GM19193 (cell line): ENCODE results near the gene PCDHGA11.

ENCODE experiments used
- POLR2A ChIP-seq: IDR thresholded peaks from 4 replicates; pipeline ENCODE4 v1.6.1; 2011; ENCODE audit not compliant: insufficient read depth, insufficient read length; ENCODE audit errors: extremely low read depth

Gene PCDHGA11

DNA sequence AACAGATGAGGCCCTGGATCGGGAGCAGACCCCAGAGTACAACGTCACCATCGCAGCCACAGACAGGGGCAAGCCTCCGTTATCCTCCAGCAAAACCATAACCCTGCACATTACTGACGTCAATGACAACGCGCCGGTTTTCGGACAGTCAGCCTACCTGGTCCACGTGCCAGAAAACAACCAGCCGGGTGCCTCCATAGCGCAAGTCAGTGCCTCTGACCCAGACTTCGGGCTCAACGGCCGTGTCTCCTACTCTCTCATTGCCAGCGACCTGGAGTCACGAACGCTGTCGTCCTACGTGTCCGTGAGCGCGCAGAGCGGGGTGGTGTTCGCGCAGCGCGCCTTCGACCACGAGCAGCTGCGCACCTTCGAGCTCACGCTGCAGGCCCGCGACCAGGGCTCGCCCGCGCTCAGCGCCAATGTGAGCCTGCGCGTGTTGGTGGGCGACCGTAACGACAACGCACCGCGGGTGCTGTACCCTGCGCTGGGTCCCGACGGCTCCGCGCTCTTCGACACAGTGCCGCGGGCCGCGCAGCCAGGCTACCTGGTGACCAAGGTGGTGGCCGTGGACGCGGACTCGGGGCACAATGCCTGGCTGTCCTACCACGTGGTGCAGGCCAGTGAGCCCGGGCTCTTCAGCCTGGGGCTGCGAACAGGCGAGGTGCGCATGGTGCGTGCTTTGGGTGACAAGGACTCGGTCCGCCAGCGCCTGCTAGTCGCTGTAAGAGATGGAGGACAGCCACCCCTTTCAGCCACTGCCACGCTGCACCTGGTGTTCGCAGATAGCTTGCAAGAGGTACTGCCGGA, 1.6 kb upstream of the PCDHGA11 start:
- no peak for TF ChIP-seq POLR2A

DNA sequence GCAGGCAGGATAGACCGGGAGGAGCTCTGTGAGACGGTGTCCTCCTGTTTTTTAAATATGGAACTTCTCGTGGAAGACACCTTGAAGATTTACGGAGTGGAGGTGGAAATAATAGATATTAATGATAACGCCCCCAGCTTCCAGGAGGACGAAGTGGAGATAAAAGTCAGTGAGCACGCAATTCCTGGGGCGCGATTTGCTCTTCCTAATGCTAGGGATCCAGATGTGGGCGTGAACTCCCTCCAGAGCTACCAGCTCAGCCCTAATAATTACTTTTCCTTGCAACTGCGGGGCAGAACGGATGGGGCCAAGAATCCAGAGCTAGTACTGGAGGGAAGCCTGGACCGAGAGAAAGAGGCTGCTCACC, 621 bp downstream of the PCDHGA11 start:
- no peak for TF ChIP-seq POLR2A

DNA sequence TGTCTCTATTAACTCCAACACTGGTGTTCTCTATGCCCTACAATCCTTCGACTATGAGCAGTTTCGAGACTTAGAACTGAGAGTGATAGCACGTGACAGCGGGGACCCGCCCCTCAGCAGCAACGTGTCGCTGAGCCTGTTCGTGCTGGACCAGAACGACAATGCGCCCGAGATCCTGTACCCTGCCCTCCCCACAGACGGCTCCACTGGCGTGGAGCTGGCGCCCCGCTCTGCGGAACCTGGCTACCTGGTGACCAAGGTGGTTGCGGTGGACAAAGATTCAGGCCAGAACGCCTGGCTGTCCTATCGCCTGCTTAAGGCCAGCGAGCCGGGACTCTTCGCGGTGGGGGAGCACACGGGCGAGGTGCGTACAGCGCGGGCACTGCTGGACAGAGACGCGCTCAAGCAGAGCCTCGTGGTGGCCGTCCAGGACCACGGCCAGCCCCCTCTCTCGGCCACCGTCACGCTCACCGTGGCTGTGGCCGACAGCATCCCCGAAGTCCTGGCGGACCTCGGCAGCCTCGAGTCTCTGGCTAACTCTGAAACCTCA, 2.0 kb downstream of the PCDHGA11 start:
- TF ChIP-seq POLR2A: no peak

DNA sequence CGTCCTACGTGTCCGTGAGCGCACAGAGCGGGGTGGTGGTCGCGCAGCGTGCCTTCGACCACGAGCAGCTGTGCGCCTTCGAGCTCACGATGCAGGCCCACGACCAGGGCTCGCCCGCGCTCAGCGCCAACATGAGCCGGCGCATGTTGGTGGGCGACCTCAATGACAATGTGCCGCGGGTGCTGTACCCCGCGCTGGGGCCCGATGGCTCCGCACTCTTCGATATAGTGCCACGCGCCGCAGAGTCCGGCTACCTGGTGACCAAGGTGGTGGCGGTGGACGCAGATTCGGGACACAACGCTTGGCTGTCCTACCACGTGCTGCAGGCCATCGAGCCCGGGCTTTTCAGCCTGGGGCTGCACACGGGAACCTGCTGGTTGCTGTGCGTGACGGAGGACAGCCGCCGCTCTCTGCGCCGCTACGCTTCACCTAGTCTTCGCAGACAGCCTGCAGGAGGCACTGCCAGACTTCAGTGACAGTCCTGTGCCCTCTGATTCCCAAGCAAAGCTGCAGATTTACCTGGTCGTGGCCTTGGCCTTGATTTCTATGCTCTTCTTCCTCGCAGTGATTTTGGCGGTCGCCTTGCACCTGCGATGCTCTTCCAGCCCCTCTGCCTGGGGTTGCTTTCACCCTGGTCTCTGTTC, 7.1 kb downstream of the PCDHGA11 start:
- TF ChIP-seq POLR2A: no peak

DNA sequence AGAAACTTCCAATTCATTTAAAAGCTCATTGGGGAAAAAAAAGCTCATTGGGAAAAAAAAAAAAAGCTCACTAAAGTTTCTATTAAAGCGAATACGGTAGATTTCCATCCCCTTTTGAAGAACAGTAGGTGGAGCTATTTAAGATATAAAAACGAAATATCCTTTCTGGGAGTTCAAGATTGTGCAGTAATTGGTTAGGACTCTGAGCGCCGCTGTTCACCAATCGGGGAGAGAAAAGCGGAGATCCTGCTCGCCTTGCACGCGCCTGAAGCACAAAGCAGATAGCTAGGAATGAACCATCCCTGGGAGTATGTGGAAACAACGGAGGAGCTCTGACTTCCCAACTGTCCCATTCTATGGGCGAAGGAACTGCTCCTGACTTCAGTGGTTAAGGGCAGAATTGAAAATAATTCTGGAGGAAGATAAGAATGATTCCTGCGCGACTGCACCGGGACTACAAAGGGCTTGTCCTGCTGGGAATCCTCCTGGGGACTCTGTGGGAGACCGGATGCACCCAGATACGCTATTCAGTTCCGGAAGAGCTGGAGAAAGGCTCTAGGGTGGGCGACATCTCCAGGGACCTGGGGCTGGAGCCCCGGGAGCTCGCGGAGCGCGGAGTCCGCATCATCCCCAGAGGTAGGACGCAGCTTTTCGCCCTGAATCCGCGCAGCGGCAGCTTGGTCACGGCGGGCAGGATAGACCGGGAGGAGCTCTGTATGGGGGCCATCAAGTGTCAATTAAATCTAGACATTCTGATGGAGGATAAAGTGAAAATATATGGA, 9.7 kb downstream of the PCDHGA11 start, which contains the start of gene PCDHGA12:
PCDHGA12 (plus strand) TSS at position 176 of the 782 bp plus-strand sequence; CDS start at position 429, 253 bp downstream.
- TF ChIP-seq POLR2A: no peak

DNA sequence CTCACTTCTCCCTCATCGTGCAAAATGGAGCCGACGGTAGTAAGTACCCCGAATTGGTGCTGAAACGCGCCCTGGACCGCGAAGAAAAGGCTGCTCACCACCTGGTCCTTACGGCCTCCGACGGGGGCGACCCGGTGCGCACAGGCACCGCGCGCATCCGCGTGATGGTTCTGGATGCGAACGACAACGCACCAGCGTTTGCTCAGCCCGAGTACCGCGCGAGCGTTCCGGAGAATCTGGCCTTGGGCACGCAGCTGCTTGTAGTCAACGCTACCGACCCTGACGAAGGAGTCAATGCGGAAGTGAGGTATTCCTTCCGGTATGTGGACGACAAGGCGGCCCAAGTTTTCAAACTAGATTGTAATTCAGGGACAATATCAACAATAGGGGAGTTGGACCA, 10.4 kb downstream of the PCDHGA11 start:
- no peak for TF ChIP-seq POLR2A

DNA sequence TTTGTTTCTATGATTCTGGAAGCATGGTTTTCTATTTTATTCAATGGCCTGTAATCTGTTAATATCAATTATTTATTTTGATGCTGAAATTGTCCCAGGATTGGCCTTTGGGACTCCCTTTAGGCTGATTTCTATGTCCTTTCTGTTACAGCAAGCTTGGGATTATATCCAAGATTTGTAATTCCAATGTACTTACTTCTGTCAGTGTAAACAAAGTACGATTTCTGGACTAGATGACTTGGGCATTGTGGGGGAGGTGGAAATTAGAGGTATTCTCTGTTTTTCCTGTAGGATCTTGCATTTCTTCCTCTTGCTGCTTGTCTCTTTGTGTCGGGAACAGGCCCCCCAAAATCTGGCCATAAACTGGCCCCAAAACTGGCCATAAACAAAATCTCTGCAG, 13.2 kb downstream of the PCDHGA11 start:
- TF ChIP-seq POLR2A: no peak

DNA sequence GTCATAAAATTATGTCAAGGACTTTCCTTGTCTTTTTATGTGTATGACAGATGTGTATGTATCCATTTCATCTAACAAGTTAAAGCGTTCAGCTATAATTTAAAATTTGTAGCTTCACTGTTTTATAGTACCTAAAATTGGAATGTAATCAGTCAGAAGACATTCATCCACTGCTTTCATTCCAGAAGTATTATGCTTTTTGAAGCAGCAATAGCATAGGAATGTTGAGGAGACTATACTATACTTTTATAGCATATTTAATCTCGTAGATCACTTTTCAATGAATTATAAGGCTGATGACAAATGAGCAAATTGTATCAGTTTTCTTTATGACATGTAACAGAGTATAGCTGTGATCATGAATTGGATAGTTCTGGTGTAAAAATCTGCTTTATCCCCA, 16.4 kb downstream of the PCDHGA11 start:
- no peak for TF ChIP-seq POLR2A

DNA sequence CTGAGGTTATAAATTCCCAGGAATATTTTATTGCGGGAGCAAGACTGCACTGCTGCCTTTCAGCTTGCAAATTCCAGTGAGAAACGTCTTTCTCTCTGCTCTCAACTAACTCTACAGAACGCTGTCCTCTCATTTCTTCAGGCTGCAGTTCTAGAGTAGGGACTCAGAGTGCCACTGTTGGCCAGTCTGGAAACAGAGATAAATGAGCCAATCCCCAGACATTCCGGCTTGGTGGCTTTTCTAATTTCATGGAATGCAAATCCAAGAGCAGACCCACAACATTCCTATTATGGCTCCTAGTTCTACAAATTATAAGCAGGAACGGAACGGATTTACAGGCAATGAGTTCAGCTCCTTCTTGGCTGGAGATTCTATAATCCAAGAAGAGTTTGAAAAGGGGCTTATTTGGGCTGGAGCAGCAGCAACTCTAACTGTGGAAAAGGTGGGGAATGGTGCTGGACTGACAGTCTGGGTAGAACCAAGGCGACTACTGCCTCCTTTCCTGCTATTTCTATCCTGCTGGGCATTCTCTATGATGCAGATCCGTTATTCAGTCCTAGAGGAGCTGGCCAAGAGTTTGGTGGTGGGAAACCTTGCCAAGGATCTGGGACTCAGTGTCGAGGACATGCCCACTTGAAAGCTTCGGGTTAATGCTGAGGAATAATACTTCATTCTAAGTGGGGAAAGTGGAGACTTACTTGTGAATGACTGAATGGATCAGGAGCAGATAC, 18.7 kb downstream of the PCDHGA11 start:
- TF ChIP-seq POLR2A: no peak

DNA sequence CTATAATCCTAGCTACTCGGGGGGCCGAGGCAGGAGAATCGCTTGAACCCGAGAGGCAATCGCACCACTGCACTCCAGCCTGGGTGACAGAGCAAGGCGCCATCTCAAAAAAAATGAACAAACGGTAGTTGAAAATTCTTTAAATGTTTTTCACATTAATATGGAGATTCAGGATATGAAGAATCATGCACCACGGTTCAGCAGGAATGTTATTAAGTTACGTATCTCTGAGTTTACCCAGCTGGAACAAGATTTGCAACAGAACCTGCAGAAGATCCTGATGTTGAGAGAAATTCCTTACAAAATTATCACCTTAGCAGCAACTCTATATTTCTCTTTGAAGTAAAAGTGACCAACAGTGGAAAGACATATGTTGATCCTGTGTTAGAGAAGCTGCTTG, 19.5 kb downstream of the PCDHGA11 start:
- TF ChIP-seq POLR2A: no peak

DNA sequence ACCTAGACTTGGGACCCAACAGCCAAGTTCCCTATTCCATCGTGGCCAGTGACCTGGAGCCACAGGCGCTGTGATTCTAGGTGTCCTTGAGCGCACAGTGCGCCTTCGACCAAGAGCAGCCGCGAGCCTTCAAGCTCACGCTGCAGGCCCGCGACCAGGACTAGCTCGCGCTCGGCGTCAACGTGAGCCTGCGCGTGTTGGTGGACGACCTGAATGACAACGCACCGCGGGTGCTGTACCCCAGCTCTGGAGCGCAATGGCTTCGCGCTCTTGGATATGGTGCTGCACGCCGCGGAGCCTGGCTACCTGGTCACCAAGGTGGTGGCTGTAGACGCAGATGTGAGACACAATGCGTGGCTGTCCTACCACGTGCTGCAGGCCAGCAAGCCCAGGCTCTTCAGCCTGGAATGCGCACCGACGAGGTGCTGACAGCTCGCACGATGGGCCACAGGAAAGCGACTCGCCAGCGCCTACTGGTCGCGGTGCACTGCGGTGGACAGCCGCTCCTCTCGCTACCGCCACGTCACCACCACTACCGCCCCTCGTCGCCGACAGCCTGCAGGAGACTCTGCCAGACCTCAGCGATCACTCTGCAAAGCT, 20.8 kb downstream of the PCDHGA11 start:
- TF ChIP-seq POLR2A: no peak

DNA sequence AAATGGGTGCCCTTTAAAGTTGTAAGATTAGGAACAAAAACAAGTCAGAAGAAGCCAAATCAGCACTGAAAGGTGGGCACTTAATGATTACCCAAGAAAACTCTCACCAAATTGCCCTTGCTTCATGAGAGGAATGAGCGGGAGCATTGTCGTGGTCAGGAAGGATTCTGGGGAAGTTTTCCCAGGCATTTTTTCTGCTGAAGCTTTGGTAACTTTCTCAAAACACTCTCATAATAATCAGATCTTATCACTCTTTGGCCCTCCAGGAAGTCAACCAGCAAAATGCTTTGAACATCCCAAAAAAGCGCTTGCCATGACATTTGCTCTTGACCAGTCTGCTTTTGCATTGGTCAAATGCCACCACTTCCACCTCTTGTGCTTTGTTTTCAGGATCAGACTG, 44.5 kb downstream of the PCDHGA11 start:
- no peak for TF ChIP-seq POLR2A
